ENCODE data around the gene NTRK3. TPM values are rescaled to one million over a fixed set of nuclear protein-coding genes. Genes with fewer than 3 reads are reported as not detected.

NTRK3 gene
- total RNA-seq, 1 donor from 2014 or later, result not detected

- no peak for DNase-seq
- ChIA-PET CTCF (no interaction called here), POLR2A (no interaction called here)
- Mint-ChIP-seq H3K27me3 (no peaks in the 10 kb centered on the region), H3K9me3 (peaks cover 3% of the 10 kb centered on the region), H3K4me3 (no peak overlapping the region), H3K4me1 (no peaks in the 10 kb centered on the region), H3K27ac (no peak overlapping the region), H3K36me3 (ENCODE audit: low read depth) (no peaks in the 10 kb centered on the region)
- ATAC-seq (ENCODE audit: low read depth), result no peak
- intact Hi-C loops (cut with micrococcal nuclease), result no loop called here
- no peak for TF ChIP-seq CTCF (IDR thresholded peaks at IDR 0.05)
Observed at GRCh38 chr15:88023914-88024313, 232.6 kb downstream of the NTRK3 start.

- no peak overlapping the region for H3K4me3 Mint-ChIP-seq
- no peaks in the 10 kb centered on the region for H3K4me1 Mint-ChIP-seq
- H3K27me3 Mint-ChIP-seq, result no peaks in the 10 kb centered on the region
- no peaks in the 10 kb centered on the region for H3K36me3 Mint-ChIP-seq (ENCODE audit: low read depth)
- TF ChIP-seq CTCF (IDR thresholded peaks at IDR 0.05), result no peak
- intact Hi-C loops (cut with micrococcal nuclease), result no loop called here
- ChIA-PET POLR2A (no interaction called here), CTCF (no interaction called here)
- no peak overlapping the region for H3K27ac Mint-ChIP-seq
- no peak for DNase-seq
- ATAC-seq (ENCODE audit: low read depth), result no peak
- peaks cover 3% of the 10 kb centered on the region for H3K9me3 Mint-ChIP-seq
Observed at GRCh38 chr15:88022716-88023115, 233.8 kb downstream of the NTRK3 start.

GRCh38 chr15:88021601-88022000 is 234.9 kb downstream of the NTRK3 start:
- Mint-ChIP-seq H3K36me3 (ENCODE audit: low read depth) (no peaks in the 10 kb centered on the region), H3K4me1 (no peaks in the 10 kb centered on the region), H3K27ac (no peak overlapping the region), H3K27me3 (no peaks in the 10 kb centered on the region), H3K4me3 (no peak overlapping the region), H3K9me3 (peaks cover 3% of the 10 kb centered on the region)
- intact Hi-C loops (cut with micrococcal nuclease), result no loop called here
- ATAC-seq (ENCODE audit: low read depth) (no peak), DNase-seq (no peak)
- ChIA-PET POLR2A (no interaction called here), CTCF (no interaction called here)
- no peak for TF ChIP-seq CTCF (IDR thresholded peaks at IDR 0.05)

- no peak for TF ChIP-seq CTCF (IDR thresholded peaks at IDR 0.05)
Observed at GRCh38 chr15:88020806-88021205, 235.7 kb downstream of the NTRK3 start.

GRCh38 chr15:88019656-88020055 is 236.9 kb downstream of the NTRK3 start:
- Mint-ChIP-seq H3K4me1 (no peaks in the 10 kb centered on the region), H3K36me3 (ENCODE audit: low read depth) (no peaks in the 10 kb centered on the region), H3K9me3 (peaks cover 3% of the 10 kb centered on the region), H3K27ac (no peak overlapping the region), H3K27me3 (no peaks in the 10 kb centered on the region), H3K4me3 (no peak overlapping the region)
- intact Hi-C loops (cut with micrococcal nuclease), result no loop called here
- no peak for ATAC-seq (ENCODE audit: low read depth)
- no peak for TF ChIP-seq CTCF (IDR thresholded peaks at IDR 0.05)
- ChIA-PET CTCF (no interaction called here), POLR2A (no interaction called here)
- DNase-seq, result no peak

More at GRCh38 chr15:88020806-88021205, 235.7 kb downstream of the NTRK3 start:
- ChIA-PET POLR2A (no interaction called here), CTCF (no interaction called here)
- Mint-ChIP-seq H3K27ac (no peak overlapping the region), H3K4me1 (no peaks in the 10 kb centered on the region), H3K27me3 (no peaks in the 10 kb centered on the region), H3K9me3 (peaks cover 3% of the 10 kb centered on the region), H3K36me3 (ENCODE audit: low read depth) (no peaks in the 10 kb centered on the region), H3K4me3 (no peak overlapping the region)
- DNase-seq, result no peak
- ATAC-seq (ENCODE audit: low read depth), result no peak
- intact Hi-C loops (cut with micrococcal nuclease), result no loop called here

Data from activated B cell treated with CpG ODN at 0.5 μM for 24 hours (primary cell).